GM19463 (cell line): ENCODE results near the gene XXYLT1.
"Not testable (repeated sequence)": the region's sequence is repeated elsewhere in the genome, so short reads cannot be mapped to it uniquely, and the experiment has no call there.

Experiments used
- ATAC-seq: cut with Tn5 transposase; IDR thresholded peaks from one replicate; pipeline ENCODE4 v1.9.1; 2021; ENCODE audit warnings: mild to moderate bottlenecking, moderate library complexity; ENCODE audit not compliant: unreplicated experiment

XXYLT1 gene

DNA sequence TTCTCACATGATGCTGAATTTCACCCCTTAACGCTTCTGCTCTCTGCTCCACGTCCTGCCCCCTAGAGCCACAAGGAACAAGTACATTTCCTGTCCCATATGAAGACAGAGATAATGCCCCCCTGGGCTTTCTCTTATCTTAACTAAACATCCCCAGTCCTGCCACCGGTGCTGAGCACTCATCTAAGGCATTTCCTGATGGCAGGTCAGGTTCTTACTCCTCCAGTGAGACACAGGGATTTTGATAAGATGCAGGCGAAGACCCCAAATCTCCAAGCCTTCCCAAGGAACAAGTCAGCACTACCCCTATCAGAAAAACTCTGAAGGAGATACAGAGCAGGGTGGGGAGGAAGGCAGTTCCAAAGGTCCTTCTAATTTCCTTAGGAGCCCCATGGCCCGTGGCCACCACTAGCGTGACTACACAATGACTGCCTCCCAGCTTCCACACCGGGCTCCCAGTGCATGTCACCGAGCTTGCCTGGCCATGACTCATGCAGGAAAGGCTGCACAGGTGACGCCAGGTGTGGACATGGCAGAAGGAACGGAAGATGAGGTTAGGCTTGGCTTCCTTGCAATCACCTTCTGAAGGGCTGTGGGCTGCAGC lies 152.9 kb downstream of the XXYLT1 start:
- no peak for ATAC-seq

DNA sequence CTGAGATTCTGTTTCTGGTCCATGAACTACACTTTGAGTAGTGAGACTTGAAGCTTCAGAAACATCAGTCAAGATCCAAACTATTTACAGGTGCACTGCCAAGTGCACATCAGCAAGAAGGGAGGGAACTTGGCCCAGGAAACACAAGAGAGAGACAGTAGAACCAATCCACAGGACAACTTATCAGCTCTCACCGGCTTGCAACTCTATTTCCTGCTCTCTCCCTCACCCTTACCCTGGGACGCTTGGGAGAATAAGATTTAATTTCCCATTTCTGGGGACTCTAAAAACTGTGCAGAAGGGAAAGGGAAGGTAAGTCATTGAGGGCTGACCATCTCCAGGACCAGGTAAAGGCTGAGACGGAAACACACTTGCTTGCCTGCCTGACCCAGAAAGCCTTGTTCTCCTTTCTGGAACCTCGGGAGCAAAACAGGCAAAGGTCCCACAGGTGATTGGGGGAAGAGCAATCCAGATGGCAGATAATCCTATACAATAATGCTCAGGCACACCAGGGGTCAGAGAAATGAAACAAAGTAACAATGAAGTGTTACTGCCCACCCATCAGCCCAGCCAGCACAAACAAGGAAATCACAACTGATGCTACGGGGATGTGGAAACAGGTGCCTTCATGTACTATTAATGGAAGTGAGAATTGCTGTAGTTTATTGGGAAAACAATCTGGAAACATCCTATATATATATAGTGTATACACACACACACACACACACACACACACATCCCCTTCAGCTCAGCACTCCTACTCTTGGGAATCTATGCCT lies 154.4 kb downstream of the XXYLT1 start:
- no peak for ATAC-seq

DNA sequence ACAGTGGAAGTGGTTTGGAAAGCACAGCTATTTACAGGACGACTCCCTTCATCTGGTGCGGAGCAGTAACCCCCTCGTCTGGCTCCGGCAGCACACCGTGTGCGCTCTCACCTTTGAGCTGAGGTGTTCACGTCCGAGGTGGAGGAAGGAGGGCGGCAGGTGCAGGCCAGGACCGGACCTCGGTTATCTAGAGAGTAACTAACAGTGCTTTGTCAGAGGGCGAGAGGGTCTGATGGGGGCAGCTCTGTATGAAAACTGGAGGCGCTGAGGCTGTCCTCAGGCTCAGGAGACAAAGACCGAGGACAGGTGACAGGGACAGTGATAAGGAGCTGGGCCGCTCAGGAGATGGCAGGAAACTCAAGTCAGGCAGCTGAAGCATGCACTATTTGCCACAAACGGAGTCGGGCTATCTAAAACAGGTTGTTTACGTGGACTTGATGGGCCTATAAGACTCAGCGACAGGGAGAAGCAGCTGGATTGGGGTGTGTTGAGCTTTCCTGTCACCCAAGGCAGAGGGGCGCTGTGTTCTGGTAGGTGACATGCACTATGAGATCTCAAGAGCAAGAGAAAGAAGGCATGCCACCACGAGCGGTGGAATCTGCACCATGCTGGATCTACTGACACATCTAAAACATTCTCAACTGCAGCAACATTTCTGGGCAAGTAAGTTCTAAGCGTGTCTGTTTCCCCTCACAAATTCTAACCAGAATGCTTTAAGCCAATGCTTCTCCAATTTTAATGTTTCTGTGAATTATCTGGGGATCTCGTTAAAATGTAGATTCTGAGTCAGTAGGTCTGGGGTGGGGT lies 155.2 kb downstream of the XXYLT1 start:
- no peak for ATAC-seq

DNA sequence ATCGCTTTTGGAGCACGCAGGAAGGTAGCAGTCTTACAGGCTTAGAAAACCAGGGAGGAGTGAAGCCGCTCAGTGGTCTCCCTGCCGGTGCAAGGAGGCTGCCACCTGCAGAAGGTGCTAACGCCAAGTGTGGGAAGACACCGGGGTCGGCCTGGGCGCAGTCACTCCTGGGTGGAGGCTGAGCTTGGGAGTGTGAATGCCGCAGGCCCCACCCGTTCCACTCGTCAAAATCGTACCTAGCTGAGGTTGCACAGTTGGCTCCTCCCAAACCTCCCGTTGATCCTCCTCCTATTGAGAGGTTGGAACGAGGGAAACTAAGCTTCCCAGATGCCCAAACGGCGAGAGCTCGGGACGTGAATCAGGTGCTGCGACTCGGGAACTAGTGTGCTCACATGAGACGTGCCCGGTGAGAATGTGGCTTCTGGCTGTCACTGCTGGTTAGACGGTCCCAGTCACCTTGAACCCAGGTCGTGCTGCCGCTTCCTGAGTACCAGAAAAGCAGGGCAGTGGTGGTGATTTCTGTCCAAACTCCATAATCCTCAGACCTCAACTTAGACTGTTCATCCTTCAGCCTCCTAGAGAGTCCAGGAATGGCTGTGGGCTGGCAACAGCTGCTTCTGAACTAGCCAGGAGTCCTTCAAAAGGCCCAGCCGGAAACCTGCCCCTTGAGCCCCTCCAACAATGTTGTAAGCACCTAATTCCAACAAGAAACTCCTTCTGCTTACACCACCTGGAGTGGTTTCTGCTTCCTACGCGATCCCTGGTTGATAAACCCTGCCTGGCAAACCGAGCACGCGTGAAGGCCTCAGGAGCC lies 156.0 kb downstream of the XXYLT1 start:
- no peak for ATAC-seq

DNA sequence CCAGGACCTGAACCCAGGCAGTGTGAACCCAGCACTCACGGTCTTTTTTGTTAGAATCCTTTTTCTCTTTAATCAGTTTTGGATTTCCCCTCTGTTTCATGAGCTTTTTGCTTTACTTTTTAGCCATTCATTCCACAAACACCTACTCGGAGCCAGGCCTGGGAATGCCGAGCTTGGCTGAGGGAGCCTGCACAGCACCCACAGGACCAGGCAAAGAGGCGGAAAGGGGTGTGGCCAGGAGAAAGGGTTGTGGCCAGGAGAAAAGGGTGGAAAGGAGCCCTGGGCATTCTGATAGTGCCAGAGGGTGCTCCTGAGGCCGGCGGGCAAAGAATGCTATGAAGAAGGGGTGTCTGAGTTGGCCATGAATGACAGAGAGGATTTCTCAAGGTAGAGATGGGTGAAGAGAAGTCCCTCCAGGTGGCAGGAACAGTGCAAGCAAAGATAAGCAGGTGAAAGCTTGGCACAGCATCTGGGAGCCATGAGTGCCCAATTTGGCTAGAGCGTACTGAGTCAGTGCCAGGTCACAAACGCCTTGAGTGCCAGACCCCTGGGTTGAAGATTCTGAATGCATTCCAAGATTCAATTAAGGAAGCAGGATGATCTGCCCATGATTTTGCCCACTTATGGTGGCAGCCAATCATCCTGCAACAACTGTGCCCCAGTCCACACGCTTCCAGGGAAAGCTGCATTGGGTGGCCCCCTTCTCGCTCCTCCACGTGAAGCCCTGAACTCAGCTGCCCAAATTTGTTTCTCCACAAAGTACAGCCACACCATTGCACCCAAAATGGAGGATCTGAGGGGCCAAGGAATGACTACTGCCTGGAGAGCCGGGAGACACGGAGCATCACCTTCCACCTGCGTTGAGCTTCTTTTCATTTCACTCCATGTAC lies 157.2 kb downstream of the XXYLT1 start:
- ATAC-seq, result no peak

DNA sequence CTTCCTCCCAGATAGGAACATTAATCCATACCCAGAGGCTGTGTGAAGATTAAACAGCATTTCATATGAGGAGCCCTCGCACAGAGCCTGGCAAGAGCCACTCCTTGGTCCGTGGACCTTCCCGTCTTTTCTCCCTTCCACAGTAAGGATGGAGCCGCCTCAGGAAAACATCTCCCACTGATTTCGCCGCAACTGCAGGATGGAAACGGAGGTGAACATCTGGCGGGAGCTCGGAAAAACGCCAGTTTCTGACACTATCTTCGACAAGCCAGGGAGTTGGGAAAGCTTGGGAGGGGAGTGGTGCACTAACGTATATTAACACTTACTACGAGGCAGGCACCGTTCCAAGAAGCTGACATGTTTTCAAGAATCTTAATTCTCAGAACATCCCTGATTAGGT lies 157.9 kb downstream of the XXYLT1 start:
- ATAC-seq, result no peak

DNA sequence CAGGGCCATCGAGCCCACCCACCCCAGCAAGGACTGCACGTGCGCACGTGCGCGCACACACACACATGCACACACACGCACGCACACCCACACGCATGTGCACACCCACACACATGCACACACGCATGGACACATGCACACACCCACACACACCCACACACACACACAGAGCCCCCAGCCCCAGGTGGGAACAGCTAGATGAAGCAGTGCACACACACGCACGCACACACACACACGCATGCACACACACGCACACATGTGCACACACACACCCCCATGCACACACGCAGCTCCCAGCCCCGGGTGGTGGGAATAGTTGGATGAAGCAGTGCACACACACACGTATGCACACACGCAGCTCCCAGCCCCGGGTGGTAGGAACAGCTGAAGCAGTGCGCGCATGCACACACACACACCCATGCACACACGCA lies 158.6 kb downstream of the XXYLT1 start:
- ATAC-seq, result no peak

DNA sequence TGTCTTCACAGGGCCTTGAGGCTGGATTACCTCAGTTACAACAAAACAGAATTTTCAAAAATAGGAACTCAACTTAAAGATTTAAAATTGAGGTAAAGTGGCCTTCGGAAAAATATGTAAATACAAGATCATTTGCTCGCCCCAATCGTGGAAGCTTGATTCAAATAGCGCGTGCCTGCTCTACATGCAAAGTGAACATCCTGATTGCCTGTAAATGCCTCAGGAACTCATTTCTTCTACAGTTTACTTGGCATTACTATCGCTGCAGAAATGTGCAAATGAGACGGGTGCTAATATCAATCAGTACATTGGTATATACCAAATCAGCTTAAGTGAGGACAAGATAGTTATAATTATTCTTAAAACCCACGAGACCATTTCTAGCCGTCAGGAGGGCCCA lies 159.2 kb downstream of the XXYLT1 start:
- ATAC-seq, result no peak

DNA sequence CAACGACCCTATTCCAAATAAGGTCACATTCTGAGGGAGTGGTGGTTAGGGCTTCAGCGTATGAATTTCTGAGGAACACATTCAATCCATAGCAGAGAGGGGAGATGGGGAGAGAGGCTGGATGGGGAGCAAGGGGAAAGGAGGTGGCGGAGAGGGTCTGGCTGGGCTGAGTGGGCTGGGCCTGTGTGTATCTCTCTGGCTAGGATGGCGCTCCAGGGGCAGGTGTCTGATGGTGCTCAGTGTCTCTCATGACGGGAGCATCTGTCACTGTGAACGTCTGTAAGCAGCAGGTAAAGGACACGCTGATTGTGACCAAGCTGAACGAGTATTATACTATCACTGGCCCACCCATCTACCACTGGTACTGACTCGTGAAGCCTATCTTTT lies 159.6 kb downstream of the XXYLT1 start:
- no peak for ATAC-seq

DNA sequence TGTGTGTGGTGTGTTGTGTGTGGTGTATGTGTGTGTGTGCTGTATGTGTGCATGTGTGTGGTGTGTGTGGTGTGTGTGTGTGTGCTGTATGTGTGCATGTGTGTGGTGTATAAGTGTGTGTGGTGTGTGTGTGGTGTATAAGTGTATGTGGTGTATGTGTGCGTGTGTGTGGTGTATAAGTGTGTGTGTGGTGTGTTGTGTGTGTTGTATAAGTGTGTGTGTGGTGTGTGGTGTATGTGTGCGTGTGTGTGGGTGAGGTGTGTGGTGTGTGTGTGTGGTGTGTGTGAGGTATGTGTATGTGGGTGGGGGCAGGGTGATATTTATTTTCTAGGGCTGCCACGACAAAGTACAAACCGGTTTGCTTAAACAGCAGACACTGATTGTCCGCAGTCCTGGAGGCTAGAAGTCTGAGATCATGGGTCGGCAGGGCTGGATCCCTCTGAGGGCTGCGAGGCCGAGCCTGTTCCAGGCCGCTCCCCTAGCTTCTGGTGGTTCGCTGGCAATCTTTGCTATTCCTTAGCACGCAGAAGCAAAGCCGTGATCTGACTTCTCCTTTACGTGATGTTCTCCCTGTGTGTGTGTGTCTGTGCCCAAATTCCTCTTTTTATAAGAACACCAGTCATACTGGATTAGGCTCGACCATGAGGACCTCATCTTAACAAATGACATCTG lies 160.2 kb downstream of the XXYLT1 start:
- ATAC-seq, result no peak

DNA sequence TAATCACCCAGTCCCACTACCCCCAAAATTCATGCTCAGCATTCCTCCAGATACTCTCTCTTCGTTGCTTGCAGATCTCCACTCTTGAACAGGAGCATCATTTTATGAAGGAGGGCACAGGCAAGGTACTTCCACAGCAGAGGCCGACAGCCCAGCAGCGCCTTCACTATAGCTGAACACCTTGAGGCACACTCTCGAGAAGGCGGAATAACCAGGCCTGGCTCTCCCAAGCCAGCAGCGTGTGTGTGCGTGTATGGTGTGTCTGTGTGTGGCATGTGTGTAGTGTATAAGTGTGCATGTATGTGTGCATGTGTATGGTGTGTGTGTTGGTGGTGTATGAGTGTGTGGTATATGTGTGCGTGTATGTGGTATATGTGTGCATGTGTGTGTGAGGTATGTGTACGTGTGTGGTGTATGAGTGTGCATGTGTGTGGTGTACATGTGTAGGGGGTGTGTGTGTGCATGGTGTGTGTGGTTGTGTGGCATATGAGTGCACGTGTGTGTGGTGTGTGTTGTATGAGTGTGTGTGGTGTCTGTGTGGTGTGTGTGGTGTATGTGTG lies 161.8 kb downstream of the XXYLT1 start:
- ATAC-seq, result no peak

DNA sequence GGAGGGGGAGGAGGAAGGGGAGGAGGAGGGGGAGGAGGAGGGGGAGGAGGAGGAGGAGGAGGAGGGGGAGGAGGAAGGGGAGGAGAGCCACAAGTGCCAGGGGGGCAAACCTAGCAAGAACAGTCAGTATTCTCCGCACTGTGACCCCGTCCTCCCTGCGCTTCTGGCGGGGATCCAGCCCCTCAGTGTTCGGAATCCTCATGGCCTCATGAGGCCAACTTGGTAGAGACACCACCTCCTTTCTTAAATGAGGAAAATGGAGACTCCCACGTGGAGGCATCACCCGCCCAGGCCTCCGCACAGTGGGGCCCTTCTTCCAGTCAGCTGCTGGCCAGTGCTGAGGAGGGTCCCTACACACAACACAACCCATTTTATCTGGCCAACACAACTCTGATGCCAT lies 163.4 kb downstream of the XXYLT1 start:
- no peak for ATAC-seq

DNA sequence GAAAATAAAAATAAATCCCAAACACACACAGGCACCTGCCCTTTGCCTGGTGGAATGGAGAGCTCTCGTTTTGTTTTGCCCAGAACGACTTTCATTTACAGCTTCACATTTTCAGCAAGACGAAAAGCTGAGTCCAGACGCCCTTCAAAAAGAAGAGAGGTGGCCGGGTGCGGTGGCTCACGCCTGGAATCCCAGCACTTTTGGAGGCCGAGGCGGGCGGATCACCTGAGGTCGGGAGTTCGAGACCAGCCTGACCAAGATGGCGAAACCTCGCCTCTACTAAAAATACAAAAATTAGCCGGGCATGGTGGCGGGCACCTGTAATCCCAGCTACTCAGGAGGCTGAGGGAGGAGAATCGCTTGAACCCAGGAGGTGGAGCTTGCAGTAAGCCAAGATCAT lies 163.9 kb downstream of the XXYLT1 start:
- ATAC-seq, result not testable (repeated sequence)

DNA sequence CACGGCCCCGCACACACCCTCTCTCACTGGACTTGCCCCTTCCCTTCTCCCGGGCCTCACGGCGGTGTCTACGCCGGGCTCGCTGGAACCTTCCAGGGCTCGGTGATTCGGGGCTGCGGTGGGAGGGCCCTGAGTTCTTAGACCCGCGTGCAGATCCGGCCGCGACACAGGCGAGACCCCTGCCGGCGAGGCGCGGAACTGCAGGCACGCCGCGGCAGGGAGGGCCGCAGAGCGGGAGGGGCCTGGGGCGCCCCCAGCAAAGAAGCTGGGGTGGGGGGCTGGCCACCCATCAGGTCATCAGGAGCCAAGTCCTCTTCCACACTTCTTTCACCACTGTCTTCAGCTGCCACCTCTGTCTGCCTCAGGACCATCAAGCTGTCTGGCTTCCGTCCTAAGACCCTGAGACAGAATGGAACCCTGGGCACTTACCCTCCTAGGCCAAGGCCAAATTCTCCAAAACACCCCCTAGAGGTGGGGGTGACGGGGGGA lies 164.5 kb downstream of the XXYLT1 start:
- peak; percentile 63 for ATAC-seq

DNA sequence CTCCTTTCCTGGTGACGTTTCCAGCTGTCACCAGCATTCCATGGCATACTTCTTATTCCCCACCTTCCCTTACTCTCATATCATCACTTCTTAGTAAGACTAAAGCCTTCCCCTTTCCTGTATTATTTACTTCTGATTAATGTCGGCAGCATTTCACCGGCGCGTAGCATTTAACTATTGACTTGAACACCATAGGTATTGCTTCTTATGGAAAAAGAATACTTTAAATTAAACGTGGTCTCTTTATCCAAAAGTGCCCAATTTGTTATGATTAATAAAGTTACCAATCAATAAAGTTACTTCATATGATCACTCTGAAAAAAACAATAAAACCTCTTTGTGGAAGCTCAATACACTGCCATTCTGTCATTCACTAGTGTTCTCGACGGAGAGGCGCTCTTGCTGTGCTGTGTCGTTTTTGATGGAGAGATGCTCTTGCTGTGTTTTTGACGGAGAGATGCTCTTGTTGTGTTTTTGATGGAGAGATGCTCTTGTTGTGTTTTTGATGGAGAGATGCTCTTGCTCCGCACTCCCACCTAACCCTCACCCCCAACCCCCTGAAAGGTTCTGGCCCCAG lies 165.0 kb downstream of the XXYLT1 start:
- no peak for ATAC-seq

DNA sequence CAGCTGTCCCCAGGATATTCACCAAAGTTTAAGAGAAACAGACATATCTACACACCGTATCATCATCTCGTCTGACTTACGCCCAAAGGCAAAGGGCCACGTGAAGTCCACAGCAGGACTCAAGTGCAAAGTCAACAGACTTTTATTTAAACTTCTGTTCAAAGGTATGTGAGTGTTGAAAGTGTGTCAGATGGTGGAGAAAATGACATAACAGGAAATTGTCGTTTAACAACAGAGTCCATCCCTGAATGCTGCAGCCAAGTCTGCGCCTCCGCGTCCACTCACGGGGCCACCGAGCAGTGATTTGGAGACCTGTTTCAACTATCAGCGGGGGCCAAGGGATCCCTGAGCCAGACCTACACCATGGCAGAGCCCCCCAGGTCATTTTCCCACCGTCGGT lies 165.6 kb downstream of the XXYLT1 start:
- no peak for ATAC-seq

DNA sequence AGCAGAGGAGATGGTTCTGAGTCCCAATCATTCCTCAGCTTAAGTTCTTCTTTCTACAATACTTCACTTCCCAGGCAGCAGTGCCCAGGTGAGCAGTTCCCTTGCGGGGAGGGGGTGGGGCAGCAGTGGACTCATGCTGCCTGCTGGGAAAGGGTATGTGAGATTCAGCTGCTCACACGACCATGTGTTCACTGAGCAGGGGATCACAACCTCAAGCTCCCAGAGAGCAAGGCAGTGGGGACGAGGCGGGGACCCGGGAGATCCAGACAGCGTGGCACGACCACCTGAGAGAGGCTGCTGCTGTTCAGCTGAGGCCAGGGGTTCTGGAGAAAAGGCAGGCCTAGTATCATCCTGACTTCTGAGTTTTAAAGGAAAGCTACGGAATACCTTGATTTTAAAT lies 166.6 kb downstream of the XXYLT1 start:
- no peak for ATAC-seq

DNA sequence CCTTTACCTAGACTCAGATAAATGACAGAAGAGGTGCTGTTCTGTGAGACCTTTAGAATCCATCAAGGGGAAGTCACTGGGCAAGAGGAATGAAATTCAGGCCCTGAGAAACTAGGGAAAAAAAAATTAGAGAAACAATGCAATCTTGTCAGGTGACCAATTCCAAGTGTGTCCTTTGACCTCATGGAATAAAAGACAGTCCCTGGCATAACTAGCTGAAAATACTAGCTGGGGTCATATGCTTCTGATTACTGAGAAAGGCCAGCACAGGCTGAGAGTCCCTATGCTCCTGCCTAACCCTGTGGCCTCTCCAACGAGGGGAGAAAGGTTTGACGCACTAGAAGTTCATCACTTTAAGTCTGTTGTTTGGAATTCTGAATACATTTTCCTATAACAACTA lies 167.3 kb downstream of the XXYLT1 start:
- no peak for ATAC-seq
